Adrenal gland (tissue), 5 donors: ENCODE results near the gene GPR146.

Experiments
- CTCF ChIP-seq, 6 experiments: fragments of 450-650 bp in 4 of 6; fragments of 200-600 bp in 2 of 6; sonication (generic) in 1 of 6; IDR thresholded peaks; 1 replicate in 5 of 6; 2 replicates in 1 of 6; pipeline versions ENCODE4 v1.5.1 to v1.8.0; 2016 to 2021; ENCODE audit warnings: antibody characterized with exemption in 6 of 6, mild to moderate bottlenecking in 2 of 6, moderate library complexity in 1 of 6
- POLR2A ChIP-seq, 2 donors: fragments of 450-650 bp; IDR thresholded peaks; one replicate each; pipeline ENCODE4 v1.6.1; 2017; ENCODE audit warnings: antibody characterized with exemption in 2 of 2, mild to moderate bottlenecking in 2 of 2, moderate library complexity in 1 of 2
- donor health status: DM: no; HTN: no; CAD: no.

GRCh38 chr7:1080921-1081255 is 36.5 kb downstream of the GPR146 start:
- TF ChIP-seq CTCF (IDR thresholded peaks at IDR 0.05): no peak
- no peak for TF ChIP-seq POLR2A (IDR thresholded peaks at IDR 0.05)
